Liver (tissue), 3 donors: ENCODE results near the gene SUN2.

ENCODE experiments used
- CTCF ChIP-seq: fragments of 150-350 bp; IDR thresholded peaks from 2 replicates; pipeline ENCODE4 v1.5.1; 2017; ENCODE audit warnings: improper control_type of control experiment, low read depth, low read length; ENCODE audit not compliant: missing input control
- EGR1 ChIP-seq, 2 donors: IDR thresholded peaks; 2 replicates each; pipeline ENCODE4 v1.6.1; 2016 to 2018; ENCODE audit warnings: antibody characterized with exemption in 2 of 2, low read depth in 2 of 2
- FOXA1 ChIP-seq: IDR thresholded peaks from 2 replicates; pipeline ENCODE4 v1.6.1; 2016; ENCODE audit warnings: antibody characterized with exemption
- RAD21 ChIP-seq, 2 donors: IDR thresholded peaks; 2 replicates each; pipeline ENCODE4 v1.6.1; 2016; ENCODE audit warnings: antibody characterized with exemption in 2 of 2, mild to moderate bottlenecking in 2 of 2
- REST ChIP-seq: IDR thresholded peaks from 2 replicates; pipeline ENCODE4 v1.6.1; 2016; ENCODE audit warnings: antibody characterized with exemption, mild to moderate bottlenecking
- SP1 ChIP-seq: IDR thresholded peaks from 2 replicates; pipeline ENCODE4 v1.6.1; 2018; ENCODE audit warnings: antibody characterized with exemption, mild to moderate bottlenecking
- TAF1 ChIP-seq: conservative IDR thresholded peaks from 2 replicates; pipeline ENCODE4 v1.6.1; 2016; ENCODE audit warnings: antibody characterized with exemption, mild to moderate bottlenecking
- YY1 ChIP-seq: IDR thresholded peaks from 2 replicates; pipeline ENCODE4 v1.6.1; 2016; ENCODE audit warnings: antibody characterized with exemption, mild to moderate bottlenecking
- donor health status: healthy.
- donor health status: healthy.

- no peak for TF ChIP-seq YY1
- TF ChIP-seq REST, result no peak
- TF ChIP-seq CTCF, result no peak
- no peak for TF ChIP-seq RAD21 (IDR thresholded peaks at IDR 0.05)
- TF ChIP-seq SP1, result no peak
- no peak for TF ChIP-seq EGR1 (IDR thresholded peaks at IDR 0.05; ENCODE audit: low read depth in 2 of 2)
- no peak for TF ChIP-seq TAF1
- TF ChIP-seq FOXA1, result no peak
These were observed 21.2 kb downstream of the SUN2 start for GRCh38 chr22:38734421-38735100.
